MM.1S (cell line): Measurements from ENCODE around the gene PTCRA.

ENCODE experiments used
- CTCF ChIP-seq: fragments of 300-600 bp; sonication (generic); IDR thresholded peaks from 2 replicates; pipeline ENCODE4 v1.5.1; 2016; ENCODE audit warnings: antibody characterized with exemption, low read length, mixed read lengths
- EZH2 ChIP-seq: fragments of 300-600 bp; sonication (generic); optimal IDR thresholded peaks from 2 replicates; pipeline ENCODE3; 2017; ENCODE audit warnings: low read depth, mild to moderate bottlenecking, antibody characterized with exemption, low read length, mixed read lengths
- EZH2phosphoT487 ChIP-seq: fragments of 300-600 bp; sonication (generic); IDR thresholded peaks from 2 replicates; pipeline ENCODE4 v1.6.1; 2018; ENCODE audit warnings: antibody characterized with exemption, low read length

GRCh38 chr6:42929821-42930360 lies 14.0 kb downstream of the PTCRA start:
- TF ChIP-seq CTCF = no peak
- TF ChIP-seq EZH2phosphoT487 = no peak
- no peak for TF ChIP-seq EZH2
